SU-DHL-6 (cell line): ENCODE measurements around the gene GRK3.

ENCODE experiments used
- H2AFZ ChIP-seq: fragments of 200-600 bp; sonication (generic); 2 replicates; pipeline ENCODE4 v1.6.1; 2014; ENCODE audit warnings: low read depth, mild to moderate bottlenecking, moderate library complexity, mixed read lengths, antibody characterized with exemption, low read length; ENCODE audit not compliant: severe bottlenecking
- H3F3A ChIP-seq: fragments of 200-600 bp; shearing (Covaris generic); 2 replicates; pipeline ENCODE4 v1.6.0; 2016; ENCODE audit warnings: antibody characterized with exemption, mild to moderate bottlenecking; ENCODE audit not compliant: insufficient read depth
- H3K27ac ChIP-seq: fragments of 200-600 bp; sonication (generic); 2 replicates; pipeline ENCODE4 v1.5.1; 2016; ENCODE audit warnings: low read depth, mild to moderate bottlenecking, low read length, moderate library complexity, mixed read lengths
- H3K27me3 ChIP-seq: fragments of 200-600 bp; sonication (generic), shearing (Covaris generic); 2 replicates; pipeline ENCODE4 v1.6.0; 2014; ENCODE audit warnings: mild to moderate bottlenecking, low read length
- H3K36me3 ChIP-seq: fragments of 200-600 bp; sonication (generic); 2 replicates; pipeline ENCODE4 v1.6.1; 2014; ENCODE audit warnings: mild to moderate bottlenecking, low read length, mixed read lengths
- H3K4me2 ChIP-seq: fragments of 300-600, 200-600 bp; shearing (Covaris generic), sonication (generic); 2 replicates; pipeline ENCODE4 v1.6.0; 2014; ENCODE audit warnings: low read length, low read depth, mild to moderate bottlenecking; ENCODE audit not compliant: poor library complexity, severe bottlenecking
- H3K4me3 ChIP-seq: fragments of 200-600 bp; sonication (generic); 2 replicates; pipeline ENCODE4 v1.5.1; 2014; ENCODE audit warnings: antibody characterized with exemption, low read length, mild to moderate bottlenecking, mixed read lengths; ENCODE audit not compliant: insufficient read depth, poor library complexity, severe bottlenecking
- H3K79me2 ChIP-seq: fragments of 200-600 bp; sonication (generic); 2 replicates; pipeline ENCODE4 v1.6.1; 2014; ENCODE audit warnings: mild to moderate bottlenecking, low read length, moderate library complexity; ENCODE audit not compliant: insufficient read depth
- H3K9ac ChIP-seq: fragments of 200-600 bp; sonication (generic); 2 replicates; pipeline ENCODE4 v1.7.0; 2014; ENCODE audit warnings: mild to moderate bottlenecking, low read length
- H3K9me2 ChIP-seq: fragments of 200-600 bp; sonication (generic); replicated peaks from 2 replicates; pipeline ENCODE4 v1.6.1; 2014; ENCODE audit warnings: low read length; ENCODE audit not compliant: insufficient read depth
- H3K9me3 ChIP-seq: fragments of 200-600 bp; sonication (generic); 2 replicates; pipeline ENCODE4 v1.6.1; 2014; ENCODE audit warnings: low read length, mixed read lengths; ENCODE audit not compliant: insufficient read depth
- H4K20me1 ChIP-seq: fragments of 200-600 bp; sonication (generic); 2 replicates; pipeline ENCODE4 v1.6.1; 2014; ENCODE audit warnings: low read depth, mild to moderate bottlenecking, antibody characterized with exemption, low read length, moderate library complexity, mixed read lengths
- EZH2phosphoT487 ChIP-seq: fragments of 200-600 bp; sonication (generic), shearing (Covaris generic); conservative IDR thresholded peaks from 2 replicates; pipeline ENCODE4 v1.6.1; 2018; ENCODE audit warnings: mild to moderate bottlenecking, antibody characterized with exemption, low read length, moderate library complexity, mixed read lengths
- TF ChIP-seq, protein P1 (sequence below): fragments of 200-600 bp; sonication (generic); IDR thresholded peaks from one replicate; pipeline ENCODE4 v1.5.1; 2017; ENCODE audit warnings: antibody characterized with exemption, mild to moderate bottlenecking, low read length, moderate library complexity; ENCODE audit not compliant: insufficient read depth, poor library complexity, severe bottlenecking

Gene GRK3

DNA sequence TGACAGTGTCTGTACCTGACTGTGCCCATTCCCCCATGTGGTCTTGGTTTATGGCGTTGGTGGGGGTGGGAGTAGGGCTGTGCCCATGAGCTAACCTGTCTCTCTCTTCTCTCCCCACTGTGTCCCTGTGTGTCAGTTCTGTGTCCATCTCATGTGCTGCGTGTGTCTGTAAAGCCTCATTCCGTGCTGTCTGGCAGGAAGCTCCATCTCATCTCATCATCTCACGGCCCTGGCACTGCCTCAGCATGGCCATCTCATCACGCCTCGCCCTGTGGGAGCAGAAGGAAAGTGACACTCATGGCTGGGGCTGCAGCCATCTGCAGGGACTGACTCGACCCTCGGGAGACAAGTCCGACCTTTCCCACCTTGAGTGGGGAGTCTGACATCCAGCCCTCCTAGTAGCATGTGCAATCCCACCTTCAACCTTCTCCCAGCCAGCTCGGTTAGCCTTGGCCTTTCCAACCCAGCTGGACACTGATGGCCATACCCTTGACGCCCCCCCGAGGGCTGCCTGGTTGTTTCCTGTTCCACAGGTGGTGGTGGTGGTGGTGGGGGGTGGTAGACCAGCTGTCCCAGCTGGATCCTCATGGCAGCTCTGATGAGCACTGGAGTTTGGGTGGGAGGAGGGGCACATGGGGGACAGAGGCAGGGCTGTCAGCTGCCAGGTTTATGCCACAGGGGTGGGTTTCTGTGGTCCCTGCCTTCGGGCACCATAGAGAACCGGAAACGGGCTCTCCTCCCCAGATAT is 196.5 kb downstream of the GRK3 start:
- no peak for TF ChIP-seq EZH2phosphoT487
- TF ChIP-seq, protein P1, sequence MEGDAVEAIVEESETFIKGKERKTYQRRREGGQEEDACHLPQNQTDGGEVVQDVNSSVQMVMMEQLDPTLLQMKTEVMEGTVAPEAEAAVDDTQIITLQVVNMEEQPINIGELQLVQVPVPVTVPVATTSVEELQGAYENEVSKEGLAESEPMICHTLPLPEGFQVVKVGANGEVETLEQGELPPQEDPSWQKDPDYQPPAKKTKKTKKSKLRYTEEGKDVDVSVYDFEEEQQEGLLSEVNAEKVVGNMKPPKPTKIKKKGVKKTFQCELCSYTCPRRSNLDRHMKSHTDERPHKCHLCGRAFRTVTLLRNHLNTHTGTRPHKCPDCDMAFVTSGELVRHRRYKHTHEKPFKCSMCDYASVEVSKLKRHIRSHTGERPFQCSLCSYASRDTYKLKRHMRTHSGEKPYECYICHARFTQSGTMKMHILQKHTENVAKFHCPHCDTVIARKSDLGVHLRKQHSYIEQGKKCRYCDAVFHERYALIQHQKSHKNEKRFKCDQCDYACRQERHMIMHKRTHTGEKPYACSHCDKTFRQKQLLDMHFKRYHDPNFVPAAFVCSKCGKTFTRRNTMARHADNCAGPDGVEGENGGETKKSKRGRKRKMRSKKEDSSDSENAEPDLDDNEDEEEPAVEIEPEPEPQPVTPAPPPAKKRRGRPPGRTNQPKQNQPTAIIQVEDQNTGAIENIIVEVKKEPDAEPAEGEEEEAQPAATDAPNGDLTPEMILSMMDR = no peak
- Histone ChIP-seq H3K36me3 (no peaks in the 10 kb centered on the region), H3K27me3 (no peaks in the 10 kb centered on the region), H3K4me3 (no peak overlapping the region), H2AFZ (no peak overlapping the region), H3F3A (no peaks in the 10 kb centered on the region), H3K79me2 (no peaks in the 10 kb centered on the region), H3K9me2 (no peaks in the 10 kb centered on the region), H3K9me3 (peaks cover 4% of the 10 kb centered on the region; the same call in 1 of the 2 replicates), H3K9ac (no peak overlapping the region), H3K4me2 (no peak overlapping the region), H4K20me1 (no peaks in the 10 kb centered on the region), H3K27ac (no peak overlapping the region)

DNA sequence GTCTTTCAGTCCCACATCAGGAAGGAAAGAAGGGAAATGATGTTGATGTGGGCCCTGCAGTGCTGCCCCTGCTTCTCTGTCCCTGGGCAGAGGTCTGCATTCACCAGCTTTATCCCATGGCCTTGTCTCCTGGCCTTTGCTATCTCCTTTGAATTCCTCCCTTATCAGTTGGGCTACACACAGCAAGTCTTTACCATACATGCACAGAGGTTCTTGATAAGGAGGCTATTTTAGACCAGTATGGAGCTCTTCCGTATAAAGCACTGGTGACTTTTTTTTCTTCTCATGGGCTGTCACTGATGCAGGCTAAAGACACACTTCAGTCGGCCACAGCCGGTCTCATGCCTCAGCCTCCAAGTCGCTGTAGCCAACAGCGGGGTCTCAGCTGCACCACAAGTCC is 197.7 kb downstream of the GRK3 start:
- no peak overlapping the region for H2AFZ ChIP-seq
- H3K9me2 ChIP-seq = no peaks in the 10 kb centered on the region
- H3K27me3 ChIP-seq = no peaks in the 10 kb centered on the region
- H3F3A ChIP-seq = no peaks in the 10 kb centered on the region
- no peak overlapping the region for H3K4me3 ChIP-seq
- no peaks in the 10 kb centered on the region for H3K79me2 ChIP-seq
- no peaks in the 10 kb centered on the region for H4K20me1 ChIP-seq
- H3K4me2 ChIP-seq = no peak overlapping the region
- H3K9ac ChIP-seq = no peak overlapping the region
- no peak overlapping the region for H3K27ac ChIP-seq
- TF ChIP-seq, protein P1 = no peak
- TF ChIP-seq EZH2phosphoT487 = no peak
- H3K9me3 ChIP-seq = peaks cover 15% of the 10 kb centered on the region; the same call in 1 of the 2 replicates
- H3K36me3 ChIP-seq = no peaks in the 10 kb centered on the region

DNA sequence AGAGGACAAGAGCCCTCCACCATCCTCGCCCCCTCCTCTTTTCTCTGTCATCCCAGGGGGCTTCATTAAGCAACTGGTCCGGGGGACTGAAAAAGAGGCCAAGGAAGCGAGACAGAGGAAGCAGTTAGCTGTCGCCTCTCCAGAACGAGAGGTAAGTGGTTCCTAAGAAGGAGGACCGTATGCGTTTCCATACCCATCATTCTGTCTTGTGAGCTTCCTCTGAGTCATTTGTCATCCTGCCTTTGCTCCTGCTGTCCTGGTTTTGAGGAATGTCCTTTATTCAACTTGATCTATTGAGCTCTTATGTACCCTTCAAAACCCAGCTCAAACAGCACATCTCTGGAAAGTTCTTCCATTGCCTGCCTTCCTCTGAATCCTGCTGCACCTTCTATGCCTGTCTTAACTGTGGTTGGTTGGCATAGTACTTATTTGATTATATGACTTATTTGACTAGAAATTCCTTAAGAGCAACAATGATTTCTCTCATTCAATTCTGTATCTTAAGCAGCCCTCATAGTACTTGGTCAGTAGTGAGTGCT is 198.8 kb downstream of the GRK3 start:
- no peak overlapping the region for H3K4me2 ChIP-seq
- no peaks in the 10 kb centered on the region for H3K79me2 ChIP-seq
- no peaks in the 10 kb centered on the region for H4K20me1 ChIP-seq
- H3K9me3 ChIP-seq = peaks cover 18% of the 10 kb centered on the region; the same call in 1 of the 2 replicates
- H3K4me3 ChIP-seq = no peak overlapping the region
- no peak overlapping the region for H3K9ac ChIP-seq
- no peaks in the 10 kb centered on the region for H3F3A ChIP-seq
- H3K27ac ChIP-seq = no peak overlapping the region
- no peaks in the 10 kb centered on the region for H3K9me2 ChIP-seq
- H3K36me3 ChIP-seq = no peaks in the 10 kb centered on the region
- no peak for TF ChIP-seq EZH2phosphoT487
- TF ChIP-seq, protein P1 = no peak
- no peaks in the 10 kb centered on the region for H3K27me3 ChIP-seq
- H2AFZ ChIP-seq = no peak overlapping the region
